ENCODE data around the gene CYP46A1.

The CYP46A1 gene

DNA sequence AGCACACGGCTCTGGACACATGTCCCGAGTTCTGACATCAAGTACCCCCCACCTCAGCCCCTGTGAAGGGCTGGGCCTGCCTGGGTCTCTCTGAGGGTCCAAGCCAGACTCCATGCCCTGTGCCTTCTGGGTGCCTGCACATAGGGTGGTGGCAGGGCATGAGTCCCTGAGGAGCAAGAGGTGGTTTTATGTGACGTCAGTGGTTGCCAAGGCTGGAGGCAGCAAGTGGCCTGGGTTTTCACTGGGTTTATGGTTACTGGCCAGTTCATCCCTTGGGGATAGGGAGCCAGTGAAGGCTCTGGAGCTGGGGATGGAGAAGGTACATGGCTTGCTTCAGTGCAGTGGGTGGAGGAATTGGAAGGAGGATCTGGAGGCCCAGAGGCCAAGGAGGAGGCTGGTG lies 58.0 kb downstream of the CYP46A1 start:
- H3K4me3 ChIP-seq (ENCODE audit: low read depth, low read length), result no peak overlapping the region
- DNase-seq (ENCODE audit: low read depth), result no peak
- TF ChIP-seq, protein P1, sequence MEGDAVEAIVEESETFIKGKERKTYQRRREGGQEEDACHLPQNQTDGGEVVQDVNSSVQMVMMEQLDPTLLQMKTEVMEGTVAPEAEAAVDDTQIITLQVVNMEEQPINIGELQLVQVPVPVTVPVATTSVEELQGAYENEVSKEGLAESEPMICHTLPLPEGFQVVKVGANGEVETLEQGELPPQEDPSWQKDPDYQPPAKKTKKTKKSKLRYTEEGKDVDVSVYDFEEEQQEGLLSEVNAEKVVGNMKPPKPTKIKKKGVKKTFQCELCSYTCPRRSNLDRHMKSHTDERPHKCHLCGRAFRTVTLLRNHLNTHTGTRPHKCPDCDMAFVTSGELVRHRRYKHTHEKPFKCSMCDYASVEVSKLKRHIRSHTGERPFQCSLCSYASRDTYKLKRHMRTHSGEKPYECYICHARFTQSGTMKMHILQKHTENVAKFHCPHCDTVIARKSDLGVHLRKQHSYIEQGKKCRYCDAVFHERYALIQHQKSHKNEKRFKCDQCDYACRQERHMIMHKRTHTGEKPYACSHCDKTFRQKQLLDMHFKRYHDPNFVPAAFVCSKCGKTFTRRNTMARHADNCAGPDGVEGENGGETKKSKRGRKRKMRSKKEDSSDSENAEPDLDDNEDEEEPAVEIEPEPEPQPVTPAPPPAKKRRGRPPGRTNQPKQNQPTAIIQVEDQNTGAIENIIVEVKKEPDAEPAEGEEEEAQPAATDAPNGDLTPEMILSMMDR (IDR thresholded peaks at IDR 0.05; ENCODE audit: insufficient read depth, low read depth, low read length, missing control alignments), result no peak

DNA sequence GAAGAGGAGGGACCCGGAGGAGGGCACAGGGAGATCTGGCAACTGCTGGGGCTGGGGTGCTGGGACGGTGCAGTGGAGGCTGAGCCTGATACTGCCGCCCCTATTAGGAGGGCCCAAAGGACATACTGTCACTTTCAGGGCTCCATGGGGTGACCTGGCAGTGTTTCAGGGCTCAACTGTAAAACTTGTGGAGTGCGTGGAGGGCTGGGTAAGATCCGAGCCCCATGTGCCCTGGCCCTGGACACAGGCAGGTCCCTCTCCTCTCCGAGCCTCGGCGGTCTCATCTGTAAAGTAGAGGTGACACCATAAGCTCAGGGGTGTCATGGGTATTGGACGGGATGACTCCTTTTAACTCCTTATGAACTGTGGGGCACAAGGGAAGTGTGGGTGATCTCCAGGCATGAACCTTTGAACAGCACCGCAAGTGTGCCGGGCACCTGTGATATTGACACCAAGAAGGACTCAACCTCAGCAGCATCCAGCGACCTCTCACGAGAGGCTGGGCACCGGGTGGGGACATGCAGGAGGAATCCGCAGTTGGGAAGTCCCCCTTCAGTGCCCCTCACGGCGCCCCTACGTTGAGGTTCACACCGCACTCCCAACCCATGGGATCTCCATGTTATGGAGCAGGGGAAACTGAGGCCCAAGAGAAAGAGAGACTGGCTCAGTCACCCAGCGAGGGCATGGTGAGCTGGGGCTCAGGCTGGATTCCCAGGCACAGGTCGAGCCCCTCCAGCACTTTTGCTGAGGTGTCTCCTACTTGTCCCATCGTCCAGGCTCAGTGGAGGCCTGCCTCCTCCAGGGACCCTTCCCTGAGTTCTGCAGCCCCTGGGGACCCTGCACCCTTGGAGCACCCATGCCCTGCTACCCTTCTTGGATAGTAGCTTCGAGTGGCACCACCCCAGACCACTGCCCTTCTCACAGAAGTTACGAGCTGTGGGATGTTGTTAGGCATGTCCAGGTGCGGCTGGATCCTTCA lies 58.7 kb downstream of the CYP46A1 start:
- H3K4me3 ChIP-seq (ENCODE audit: low read depth, low read length), result no peak overlapping the region
- DNase-seq (ENCODE audit: low read depth), result no peak
- TF ChIP-seq, protein P1 (IDR thresholded peaks at IDR 0.05; ENCODE audit: insufficient read depth, low read depth, low read length, missing control alignments), result no peak

DNA sequence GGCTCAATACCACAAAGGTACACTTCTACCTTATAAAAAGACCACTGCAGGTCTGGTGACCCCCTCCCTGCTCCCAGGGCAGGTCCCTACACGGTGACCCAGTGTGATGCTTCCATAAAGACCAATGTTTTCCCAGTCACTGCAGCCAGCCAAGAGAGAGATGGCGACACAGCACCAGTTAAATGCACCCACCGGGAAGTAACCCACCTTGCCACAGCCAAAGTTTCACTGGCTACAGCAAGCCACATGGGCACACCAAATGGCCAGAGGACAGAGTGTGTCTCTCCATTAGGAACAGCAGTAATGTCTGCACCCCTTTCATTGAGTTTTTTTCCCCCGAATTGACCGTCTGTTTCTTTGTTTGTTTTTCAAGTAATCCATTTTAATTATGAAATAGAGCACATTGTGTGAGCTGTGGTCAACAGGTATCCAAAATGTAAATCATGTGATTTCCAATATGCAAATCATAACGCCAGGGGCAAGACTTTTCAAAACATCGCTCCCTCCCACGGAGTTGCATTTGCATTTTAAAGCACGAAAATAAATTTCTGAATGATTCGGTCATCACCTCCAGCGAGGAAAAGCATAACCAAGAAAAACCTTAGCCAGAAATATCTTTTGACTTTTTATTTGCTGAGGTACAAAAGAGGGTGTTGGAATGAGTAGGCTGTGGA lies 60.2 kb downstream of the CYP46A1 start:
- H3K4me3 ChIP-seq (ENCODE audit: low read depth, low read length), result no peak overlapping the region
- no peak for DNase-seq (ENCODE audit: low read depth)
- TF ChIP-seq, protein P1 (IDR thresholded peaks at IDR 0.05; ENCODE audit: insufficient read depth, low read depth, low read length, missing control alignments), result no peak

DNA sequence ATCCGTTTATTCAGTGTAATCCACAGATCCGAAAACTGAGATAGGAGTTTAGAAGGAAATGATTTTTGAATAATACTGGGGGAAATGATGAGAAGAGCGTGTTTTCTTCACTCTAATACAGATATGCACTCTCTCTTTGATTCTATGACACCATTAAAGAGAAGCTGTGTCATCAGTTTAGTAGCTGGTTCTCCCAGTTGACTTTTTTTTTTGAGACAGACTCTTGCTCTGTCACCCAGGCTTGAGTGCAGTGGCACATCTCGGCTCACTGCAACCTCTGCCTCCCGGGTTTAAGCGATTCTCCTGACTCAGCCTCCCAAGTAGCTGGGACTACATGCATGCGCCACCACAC lies 60.8 kb downstream of the CYP46A1 start:
- TF ChIP-seq, protein P1 (IDR thresholded peaks at IDR 0.05; ENCODE audit: insufficient read depth, low read depth, low read length, missing control alignments), result no peak
- no peak overlapping the region for H3K4me3 ChIP-seq (ENCODE audit: low read depth, low read length)
- no peak for DNase-seq (ENCODE audit: low read depth)

DNA sequence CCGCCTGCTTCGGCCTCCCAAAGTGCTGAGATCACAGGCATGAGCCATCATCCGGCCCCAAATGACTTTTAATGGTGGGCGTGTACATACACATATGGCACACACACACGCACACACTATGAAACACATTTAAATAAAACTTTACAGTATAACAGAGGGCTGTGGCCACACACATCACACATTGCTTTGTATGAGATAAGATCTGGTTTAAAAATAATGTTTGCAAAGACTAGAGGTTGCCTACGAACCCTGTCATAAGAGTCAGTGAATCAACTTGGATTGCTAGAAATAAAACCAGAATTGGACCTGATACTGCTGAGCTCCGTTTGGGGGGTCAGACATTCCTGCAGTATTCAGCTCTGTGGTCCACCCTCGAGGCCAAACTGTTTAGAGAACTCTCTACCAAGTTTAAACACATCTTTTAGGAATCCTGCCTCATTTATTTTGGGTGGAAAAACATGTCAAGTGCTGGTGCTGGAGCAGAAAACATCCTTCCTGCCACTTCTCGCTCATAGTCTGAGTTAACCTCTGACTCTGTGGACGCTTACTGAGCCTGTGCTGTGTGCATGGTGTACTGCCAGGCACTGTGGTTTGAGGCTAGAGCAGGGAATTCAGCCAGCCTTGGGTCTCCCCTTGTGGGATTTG lies 61.3 kb downstream of the CYP46A1 start:
- H3K4me3 ChIP-seq (ENCODE audit: low read depth, low read length), result no peak overlapping the region
- TF ChIP-seq, protein P1 (IDR thresholded peaks at IDR 0.05; ENCODE audit: insufficient read depth, low read depth, low read length, missing control alignments), result no peak
- no peak for DNase-seq (ENCODE audit: low read depth)

DNA sequence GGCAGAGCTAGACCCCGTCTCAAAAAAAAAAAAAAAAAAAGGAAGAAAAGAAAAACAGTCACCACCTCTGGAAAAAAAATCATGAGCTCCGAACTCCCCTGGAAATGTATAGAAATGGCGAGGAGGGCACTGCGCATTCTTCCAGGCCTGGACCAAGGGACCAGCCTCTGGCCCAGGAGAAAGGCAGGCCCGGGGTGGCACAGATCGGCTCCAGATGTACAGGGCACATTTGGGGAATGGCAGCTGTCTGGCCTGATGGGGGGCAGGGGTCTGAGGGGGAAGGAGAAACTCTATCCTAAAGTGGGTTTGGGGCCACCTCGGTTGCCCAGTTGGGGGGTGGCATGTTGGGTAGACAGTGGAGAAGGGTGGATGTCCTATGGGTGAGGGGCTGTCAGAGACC lies 63.1 kb downstream of the CYP46A1 start:
- DNase-seq (ENCODE audit: low read depth), result no peak
- H3K4me3 ChIP-seq (ENCODE audit: low read depth, low read length), result no peak overlapping the region
- TF ChIP-seq, protein P1 (IDR thresholded peaks at IDR 0.05; ENCODE audit: insufficient read depth, low read depth, low read length, missing control alignments), result no peak
